Choroid plexus epithelial cell (primary cell): ENCODE results near the gene SLC6A15.

ENCODE experiments used
- DNase-seq: peaks from one replicate; pipeline ENCODE4 v3.0.0-alpha.2; 2010; ENCODE audit warnings: low read depth
- H3K4me3 ChIP-seq: 2 replicates; pipeline ENCODE4 v1.5.1; 2011; ENCODE audit warnings: low read depth, mild to moderate bottlenecking, control low read depth, low read length, moderate library complexity
- TF ChIP-seq, protein P1 (sequence below): conservative IDR thresholded peaks from 2 replicates; pipeline ENCODE4 v1.5.1; 2011; ENCODE audit warnings: low read depth, mild to moderate bottlenecking, control low read depth, inconsistent platforms, low read length, moderate library complexity

Gene SLC6A15

GRCh38 chr12:84937415-84937814 is 24.8 kb upstream of the SLC6A15 start:
- TF ChIP-seq, protein P1, sequence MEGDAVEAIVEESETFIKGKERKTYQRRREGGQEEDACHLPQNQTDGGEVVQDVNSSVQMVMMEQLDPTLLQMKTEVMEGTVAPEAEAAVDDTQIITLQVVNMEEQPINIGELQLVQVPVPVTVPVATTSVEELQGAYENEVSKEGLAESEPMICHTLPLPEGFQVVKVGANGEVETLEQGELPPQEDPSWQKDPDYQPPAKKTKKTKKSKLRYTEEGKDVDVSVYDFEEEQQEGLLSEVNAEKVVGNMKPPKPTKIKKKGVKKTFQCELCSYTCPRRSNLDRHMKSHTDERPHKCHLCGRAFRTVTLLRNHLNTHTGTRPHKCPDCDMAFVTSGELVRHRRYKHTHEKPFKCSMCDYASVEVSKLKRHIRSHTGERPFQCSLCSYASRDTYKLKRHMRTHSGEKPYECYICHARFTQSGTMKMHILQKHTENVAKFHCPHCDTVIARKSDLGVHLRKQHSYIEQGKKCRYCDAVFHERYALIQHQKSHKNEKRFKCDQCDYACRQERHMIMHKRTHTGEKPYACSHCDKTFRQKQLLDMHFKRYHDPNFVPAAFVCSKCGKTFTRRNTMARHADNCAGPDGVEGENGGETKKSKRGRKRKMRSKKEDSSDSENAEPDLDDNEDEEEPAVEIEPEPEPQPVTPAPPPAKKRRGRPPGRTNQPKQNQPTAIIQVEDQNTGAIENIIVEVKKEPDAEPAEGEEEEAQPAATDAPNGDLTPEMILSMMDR: no peak
- no peak overlapping the region for H3K4me3 ChIP-seq
- no peak for DNase-seq

DNA sequence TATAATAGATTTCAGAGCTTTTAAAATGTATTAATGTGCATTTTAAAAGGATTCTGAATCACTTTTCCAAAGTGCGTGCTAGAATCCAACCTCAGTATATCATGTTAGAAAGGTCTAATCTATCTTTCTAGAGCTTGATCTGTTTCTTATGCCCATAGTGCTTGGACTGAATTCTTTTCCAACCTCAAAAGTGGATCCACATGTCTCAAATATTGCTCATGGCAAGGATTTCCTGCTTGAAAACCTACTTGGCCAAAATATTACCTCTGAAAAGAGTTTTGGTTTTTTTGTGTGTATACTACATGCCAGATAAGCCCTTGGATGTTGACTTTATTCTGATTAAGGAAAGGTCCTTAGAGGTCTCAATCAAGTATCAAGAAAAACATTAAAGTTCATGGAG is 16.9 kb upstream of the SLC6A15 start:
- no peak for DNase-seq
- TF ChIP-seq, protein P1: no peak
- no peak overlapping the region for H3K4me3 ChIP-seq

GRCh38 chr12:84924981-84925380 is 12.4 kb upstream of the SLC6A15 start:
- no peak overlapping the region for H3K4me3 ChIP-seq
- TF ChIP-seq, protein P1: no peak
- peak; percentile 85 for DNase-seq

DNA sequence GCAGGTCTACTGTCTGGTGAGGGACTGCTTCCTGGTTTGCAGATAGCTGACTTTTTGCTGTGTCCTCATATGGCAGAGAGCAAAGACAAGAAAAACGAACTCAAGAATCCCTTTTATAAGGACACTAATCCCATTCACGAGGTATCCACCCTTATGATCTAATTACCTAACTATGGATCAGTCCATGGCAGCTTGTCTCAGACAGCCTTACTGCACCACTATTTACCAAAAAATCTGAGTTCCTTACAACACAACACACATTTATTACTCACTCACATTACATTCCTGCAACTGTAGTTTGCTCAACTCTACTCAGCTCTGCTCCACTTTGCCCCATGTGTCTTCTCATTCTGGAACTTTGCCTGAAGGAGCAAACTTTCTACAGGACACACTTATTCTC is 10.1 kb upstream of the SLC6A15 start:
- TF ChIP-seq, protein P1: no peak
- H3K4me3 ChIP-seq: no peak overlapping the region
- DNase-seq: peak; percentile 64

GRCh38 chr12:84920331-84920730 is 7.7 kb upstream of the SLC6A15 start:
- TF ChIP-seq, protein P1: no peak
- no peak overlapping the region for H3K4me3 ChIP-seq
- peak; percentile 59 for DNase-seq

DNA sequence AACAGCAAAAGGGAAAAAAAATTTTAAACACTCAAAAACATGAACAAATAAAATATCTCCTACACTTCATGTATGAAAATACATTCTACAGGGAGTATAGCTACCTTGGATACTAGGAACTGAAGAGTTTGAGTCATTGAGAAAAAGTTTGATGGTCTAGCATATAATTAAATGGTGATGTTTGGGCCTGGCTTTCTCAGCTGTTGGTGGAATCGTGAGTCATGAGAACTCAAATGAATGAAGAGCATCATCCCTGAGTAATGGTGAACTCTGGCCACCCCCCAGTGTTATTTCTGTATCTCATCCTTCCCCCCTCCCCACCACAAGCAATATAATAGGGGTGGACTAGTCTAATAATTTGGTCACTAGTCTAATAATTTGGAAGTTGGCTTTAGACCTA is 6.7 kb upstream of the SLC6A15 start:
- DNase-seq: peak; percentile 54
- TF ChIP-seq, protein P1: no peak
- H3K4me3 ChIP-seq: no peak overlapping the region

- TF ChIP-seq, protein P1: no peak
- peak overlapping the region; percentile 87 for H3K4me3 ChIP-seq
- DNase-seq: peak; percentile 62
These were observed 523 bp upstream of the SLC6A15 start for GRCh38 chr12:84913129-84913515.
